GM18508 (cell line): ENCODE data around the gene TACO1.

ENCODE experiments used
- ATAC-seq: cut with Tn5 transposase; IDR thresholded peaks from one replicate; pipeline ENCODE4 v1.9.1; 2021; ENCODE audit warnings: moderate number of reproducible peaks; ENCODE audit not compliant: insufficient read depth, unreplicated experiment

Gene TACO1

DNA sequence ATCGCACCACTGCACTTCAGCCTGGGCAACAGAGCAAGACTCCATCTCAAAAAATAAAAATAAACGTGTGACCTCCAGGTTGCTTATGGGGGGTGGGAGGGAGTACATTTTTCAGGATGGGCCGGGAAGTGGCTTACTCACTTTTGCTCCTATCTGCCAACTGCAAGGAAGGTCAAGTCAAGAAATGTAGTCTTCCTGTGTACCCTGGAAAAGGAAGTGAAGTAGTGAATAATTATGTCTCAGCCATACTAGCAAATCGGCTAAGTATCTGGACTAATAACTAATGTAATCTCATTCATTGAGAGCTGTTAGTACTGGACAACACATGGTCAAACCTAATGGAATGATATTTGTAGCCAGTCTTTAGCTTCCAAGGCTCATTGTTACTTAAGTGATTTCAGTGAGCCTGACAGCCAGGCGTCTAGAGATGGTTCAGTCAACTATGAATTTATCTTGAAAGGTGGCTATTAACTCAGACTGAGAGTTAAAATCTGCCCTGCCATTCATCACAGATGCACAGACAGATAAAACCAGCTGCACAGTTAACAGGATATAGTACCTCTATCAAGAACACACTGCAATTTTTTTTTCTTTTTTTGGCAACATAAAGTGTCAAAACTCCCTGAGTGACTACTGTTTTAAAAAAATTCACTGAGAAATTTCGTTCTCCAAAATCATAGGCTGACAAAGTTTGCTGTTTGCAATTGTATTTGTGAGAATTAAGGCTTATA lies 3.7 kb upstream of the TACO1 start:
- no peak for ATAC-seq

DNA sequence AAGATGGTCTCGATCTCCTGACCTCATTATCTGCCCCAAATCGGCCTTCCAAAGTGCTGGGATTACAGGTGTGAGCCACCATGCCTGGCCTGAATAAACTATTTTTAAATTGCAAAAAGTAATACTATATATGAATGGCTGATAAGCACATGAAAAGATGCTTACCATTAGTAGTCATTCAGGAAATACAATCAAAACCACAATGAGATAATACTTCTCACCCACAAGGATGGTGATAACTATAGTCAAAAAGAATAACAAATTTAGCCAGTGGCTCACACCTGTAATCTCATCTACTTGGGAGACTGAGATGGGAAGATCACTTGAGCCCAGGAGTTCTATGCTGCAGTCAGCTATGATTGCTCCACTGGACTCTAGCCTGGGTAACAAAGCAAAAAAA lies 2.4 kb upstream of the TACO1 start:
- no peak for ATAC-seq

- ATAC-seq = no peak
Observed at GRCh38 chr17:63601439-63602371, 1.0 kb downstream of the TACO1 start.

DNA sequence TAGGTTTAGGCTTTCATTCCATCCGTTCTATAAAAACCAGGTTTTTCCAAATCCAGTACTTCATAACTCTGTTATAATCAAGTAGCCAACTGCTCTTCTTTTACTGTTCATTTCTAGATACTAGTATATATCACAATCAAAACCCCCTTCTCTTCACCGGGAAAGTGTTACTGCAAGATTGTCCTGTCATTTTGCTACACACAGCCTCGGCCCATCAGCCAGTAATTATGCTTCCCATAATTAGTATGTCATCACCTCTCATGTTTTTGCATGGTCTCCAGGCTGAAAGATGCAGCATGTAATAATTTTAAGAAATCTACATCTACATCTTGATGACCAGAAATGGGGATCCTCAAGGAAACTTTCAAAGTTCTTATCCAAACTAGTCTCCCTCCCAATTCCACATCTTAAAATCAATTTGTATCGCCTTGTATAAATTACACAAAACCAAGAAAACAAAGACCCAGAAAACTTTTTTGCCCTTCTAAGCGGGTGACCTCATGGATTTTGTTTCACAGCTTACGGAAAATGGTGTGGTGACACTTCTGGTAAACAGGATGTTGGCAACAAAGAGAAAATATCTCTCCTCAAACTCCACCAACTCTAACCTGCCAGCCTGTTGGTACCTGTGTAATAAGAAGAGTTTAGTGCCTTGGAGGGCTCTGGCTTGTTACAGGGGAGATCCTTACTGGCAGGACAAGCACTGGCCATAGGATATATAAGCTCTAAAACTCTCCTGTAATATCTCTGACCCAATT lies 9.3 kb downstream of the TACO1 start:
- ATAC-seq = no peak

- no peak for ATAC-seq
Observed at GRCh38 chr17:63610854-63611253, 10.2 kb downstream of the TACO1 start.

- ATAC-seq = no peak
Observed at GRCh38 chr17:63611354-63611753, 10.7 kb downstream of the TACO1 start.

DNA sequence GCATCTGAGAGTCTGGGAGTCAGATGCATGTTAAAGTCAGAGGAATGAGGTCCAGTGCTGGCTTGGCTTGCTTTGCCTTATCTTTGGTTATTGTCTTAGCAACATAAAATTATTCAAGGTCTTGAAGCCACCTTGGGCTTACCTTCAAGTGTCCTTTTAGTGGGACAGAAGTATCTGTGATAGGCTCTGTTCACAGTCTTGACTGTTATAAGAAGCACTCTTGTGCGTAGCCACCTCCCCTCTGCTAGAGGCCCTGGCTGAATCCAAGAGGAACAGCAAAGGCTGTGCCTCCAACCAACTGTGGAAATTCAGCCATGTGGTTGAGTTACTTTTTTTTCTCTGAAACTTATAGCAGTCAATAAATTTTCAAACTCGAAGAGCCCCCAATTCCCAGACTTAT lies 13.0 kb downstream of the TACO1 start:
- no peak for ATAC-seq

DNA sequence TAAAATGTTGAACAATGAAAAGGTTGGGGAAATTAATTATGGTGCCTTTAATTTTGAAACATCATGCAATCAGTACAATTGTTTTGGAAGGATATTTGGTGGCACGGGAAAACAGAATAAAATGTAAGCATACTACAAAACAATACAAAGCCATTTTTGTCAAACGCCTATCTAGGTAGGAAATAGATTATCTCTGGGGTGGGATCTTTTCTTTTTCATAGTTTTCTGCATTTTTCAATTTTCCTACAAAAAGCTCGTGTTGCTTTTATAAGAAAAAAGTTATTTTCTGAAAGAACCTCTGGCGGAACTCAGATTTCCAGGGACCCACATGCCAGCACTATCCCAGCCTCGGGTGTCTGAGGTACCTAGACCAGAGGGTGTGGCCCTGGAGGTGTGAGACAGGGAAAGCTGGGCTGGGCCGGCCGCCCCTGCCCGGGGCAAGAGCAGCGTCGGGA lies 20.6 kb downstream of the TACO1 start:
- no peak for ATAC-seq

- peak; percentile 83 for ATAC-seq
Observed at GRCh38 chr17:63621684-63622573, 21.2 kb downstream of the TACO1 start, which contains the start of gene MAP3K3. MAP3K3 (plus strand) TSS chr17:63622417; CDS start chr17:63622760, 343 bp downstream.

- ATAC-seq = no peak
Observed at GRCh38 chr17:63622574-63623390, 22.1 kb downstream of the TACO1 start.

DNA sequence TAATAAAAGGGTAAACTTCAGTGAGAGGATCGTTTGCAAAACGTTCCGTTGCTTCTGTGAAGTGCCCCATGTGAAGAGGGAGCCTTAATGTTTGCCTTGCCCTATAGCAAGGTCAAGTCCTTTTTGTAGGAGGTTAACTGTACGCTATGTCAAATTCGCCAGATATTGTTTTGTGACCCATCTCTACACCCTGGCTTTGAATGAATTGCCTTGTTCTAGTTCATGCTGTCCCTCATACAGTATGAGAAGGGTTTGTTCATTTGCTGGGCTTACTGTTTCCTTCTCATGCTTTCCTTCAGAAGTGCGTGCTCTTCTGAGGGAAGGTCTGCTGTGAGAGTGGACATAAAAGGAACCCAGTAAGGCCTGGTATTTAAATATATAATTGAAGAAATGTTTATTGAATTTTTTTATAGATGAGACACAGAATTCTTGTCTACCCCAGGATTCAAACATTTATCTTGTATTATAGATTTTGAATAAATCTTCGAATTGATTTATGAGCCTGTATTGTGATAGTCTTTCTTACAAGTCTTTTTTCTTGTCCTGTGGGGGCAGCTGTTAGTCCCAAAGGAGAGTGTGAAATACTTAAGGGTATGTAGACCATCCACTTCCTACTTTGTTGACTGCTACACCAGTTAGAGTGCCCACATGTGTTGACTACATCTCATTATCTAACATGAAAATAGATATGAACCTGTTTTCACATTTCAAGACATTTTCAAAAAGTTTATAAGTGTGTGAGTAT lies 23.3 kb downstream of the TACO1 start:
- no peak for ATAC-seq

- no peak for ATAC-seq
Observed at GRCh38 chr17:63624531-63624880, 23.8 kb downstream of the TACO1 start.

- ATAC-seq = no peak
Observed at GRCh38 chr17:63626551-63627180, 26.0 kb downstream of the TACO1 start.

- no peak for ATAC-seq
Observed at GRCh38 chr17:63629627-63630026, 28.9 kb downstream of the TACO1 start.

DNA sequence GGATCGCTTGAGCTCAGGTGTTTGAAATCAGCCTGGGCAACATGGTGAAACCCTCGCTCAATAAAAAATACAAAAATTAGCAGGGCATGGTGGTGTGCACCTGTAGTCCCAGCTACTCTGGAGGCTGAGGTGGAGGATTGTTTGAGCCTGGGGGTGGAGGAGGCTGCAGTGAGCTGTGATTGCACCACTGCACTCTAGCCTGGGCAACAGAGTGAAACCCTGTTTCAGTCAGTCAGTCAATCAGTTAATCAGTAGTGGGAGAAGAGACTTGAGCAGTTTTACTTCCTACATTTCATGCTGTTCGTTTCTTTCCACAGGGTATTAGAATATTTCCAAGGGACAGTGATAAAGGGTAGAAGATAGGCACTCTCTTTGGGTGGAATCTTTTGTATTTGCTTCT lies 30.4 kb downstream of the TACO1 start:
- ATAC-seq = no peak

DNA sequence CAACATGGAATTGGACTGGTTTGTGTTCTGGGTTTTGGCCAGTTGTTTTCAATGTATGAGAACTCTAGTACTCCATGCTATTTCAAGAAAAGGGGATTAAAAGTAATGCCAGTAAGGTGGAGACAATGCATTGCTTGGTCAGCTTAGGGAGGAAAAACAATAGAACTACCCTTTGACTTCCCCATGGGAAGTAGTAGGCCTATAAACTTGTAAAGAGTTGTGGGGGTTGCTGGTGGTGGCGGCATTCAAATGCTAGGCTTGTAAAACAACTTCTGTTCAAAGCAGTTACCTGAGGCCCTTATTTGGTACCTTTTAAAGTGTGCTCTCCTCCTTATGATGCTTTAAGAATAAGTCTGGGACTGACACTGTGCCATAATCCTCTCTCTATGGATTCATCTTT lies 30.9 kb downstream of the TACO1 start:
- no peak for ATAC-seq

- no peak for ATAC-seq
Observed at GRCh38 chr17:63633742-63634141, 33.0 kb downstream of the TACO1 start.

DNA sequence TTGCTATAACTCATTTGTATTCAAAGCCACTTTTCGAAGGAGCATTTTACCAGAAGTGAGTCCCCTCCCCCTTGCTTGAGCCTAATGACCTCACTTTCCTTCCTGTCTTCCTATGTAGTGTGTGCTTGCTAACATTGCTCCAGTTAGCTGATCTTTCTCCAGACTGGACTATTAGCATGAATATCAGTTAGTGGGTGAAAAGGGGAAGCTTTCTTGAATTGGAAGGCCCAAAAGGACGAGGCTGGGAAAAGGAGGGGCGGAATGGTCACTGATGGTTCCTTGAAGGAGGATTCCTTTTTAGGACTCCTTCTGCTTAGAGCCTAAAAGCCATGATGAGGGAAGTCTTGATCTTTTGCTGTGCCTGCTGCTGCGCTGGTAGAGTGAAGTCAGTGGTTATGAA lies 33.5 kb downstream of the TACO1 start:
- no peak for ATAC-seq
